Measurements from ENCODE around the gene OASL. TPM values are rescaled to one million over a fixed set of nuclear protein-coding genes. Genes with fewer than 3 reads are reported as not detected.

Gene OASL
- total RNA-seq, 1 donor from 2014 or later: 0.98 TPM

DNA sequence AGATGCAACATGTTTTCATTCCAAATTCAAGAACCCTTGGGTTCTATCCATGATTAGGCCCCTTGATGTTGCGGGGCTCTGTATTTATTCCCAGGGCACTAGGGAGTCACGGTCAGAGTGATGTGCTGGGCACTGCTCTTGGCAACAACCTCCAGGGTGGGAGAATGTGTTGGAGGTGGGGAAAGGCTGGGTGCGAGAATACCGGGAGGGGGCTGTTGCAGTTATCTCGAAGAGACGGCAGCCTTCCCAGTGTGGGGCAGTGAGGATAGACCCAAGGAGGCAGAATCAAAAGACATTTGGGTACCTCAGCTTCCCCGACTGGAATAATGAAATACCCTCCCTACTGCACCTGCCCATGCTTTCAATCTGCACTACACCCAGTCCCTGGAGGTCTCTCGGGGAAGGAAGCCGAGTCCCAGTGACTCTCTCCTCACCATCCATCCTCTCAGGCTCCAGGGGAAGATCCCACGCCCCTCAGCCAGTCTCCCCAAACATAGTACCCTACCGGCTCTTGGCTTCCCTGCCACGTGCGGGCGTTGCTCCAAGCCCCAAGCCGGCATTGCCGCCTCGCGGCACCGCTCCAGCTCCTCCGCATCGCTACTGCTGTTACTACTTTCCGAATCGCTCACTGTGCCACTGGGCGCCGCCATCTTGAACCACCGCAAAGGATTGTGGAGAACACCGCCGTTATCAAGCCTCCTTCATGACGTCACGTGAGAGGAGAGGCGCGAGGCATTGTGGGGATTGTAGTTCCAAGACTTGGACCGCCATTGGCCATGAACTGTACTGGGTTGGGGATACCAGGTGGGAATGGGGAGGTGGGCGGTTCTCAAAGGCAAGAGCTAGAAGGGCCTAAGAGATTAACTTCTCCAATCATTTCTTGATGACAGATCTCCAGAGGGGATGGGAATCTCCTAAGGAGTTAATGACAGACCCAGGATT lies 22.9 kb downstream of the OASL start, which contains the start of gene C12orf43:
Gene C12orf43 (minus strand): TSS at position 663 of the 942 bp plus-strand sequence. CDS start 13 bp downstream, at position 650.
- Histone ChIP-seq H3K4me1 (peaks cover 7% of the 10 kb centered on the region), H3K27ac (peak within 1 kb of the TSS; percentile 74), H3K27me3 (no peaks in the 10 kb centered on the region), H3K36me3 (peaks cover 0 to 10% of the 10 kb centered on the region in 2 donors), H3K4me3 (peak within 1 kb of the TSS; percentile 71 to 91), H3K9me3 (no peaks in the 10 kb centered on the region)
- peak in 1 of 2 donors; percentile 91 for DNase-seq (ENCODE audit: extremely low spot score in 2 of 2)
- TF ChIP-seq POLR2A (IDR thresholded peaks at IDR 0.05) (no peak), POLR2AphosphoS5 (IDR thresholded peaks at IDR 0.05; ENCODE audit: insufficient read depth in 1 of 2, low read depth in 1 of 2) (peak; percentile 81 to 96)
- TF ChIP-seq, protein P1, sequence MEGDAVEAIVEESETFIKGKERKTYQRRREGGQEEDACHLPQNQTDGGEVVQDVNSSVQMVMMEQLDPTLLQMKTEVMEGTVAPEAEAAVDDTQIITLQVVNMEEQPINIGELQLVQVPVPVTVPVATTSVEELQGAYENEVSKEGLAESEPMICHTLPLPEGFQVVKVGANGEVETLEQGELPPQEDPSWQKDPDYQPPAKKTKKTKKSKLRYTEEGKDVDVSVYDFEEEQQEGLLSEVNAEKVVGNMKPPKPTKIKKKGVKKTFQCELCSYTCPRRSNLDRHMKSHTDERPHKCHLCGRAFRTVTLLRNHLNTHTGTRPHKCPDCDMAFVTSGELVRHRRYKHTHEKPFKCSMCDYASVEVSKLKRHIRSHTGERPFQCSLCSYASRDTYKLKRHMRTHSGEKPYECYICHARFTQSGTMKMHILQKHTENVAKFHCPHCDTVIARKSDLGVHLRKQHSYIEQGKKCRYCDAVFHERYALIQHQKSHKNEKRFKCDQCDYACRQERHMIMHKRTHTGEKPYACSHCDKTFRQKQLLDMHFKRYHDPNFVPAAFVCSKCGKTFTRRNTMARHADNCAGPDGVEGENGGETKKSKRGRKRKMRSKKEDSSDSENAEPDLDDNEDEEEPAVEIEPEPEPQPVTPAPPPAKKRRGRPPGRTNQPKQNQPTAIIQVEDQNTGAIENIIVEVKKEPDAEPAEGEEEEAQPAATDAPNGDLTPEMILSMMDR (IDR thresholded peaks at IDR 0.05): no peak
- intact Hi-C loops (cut with DNase I): no loop called here

DNA sequence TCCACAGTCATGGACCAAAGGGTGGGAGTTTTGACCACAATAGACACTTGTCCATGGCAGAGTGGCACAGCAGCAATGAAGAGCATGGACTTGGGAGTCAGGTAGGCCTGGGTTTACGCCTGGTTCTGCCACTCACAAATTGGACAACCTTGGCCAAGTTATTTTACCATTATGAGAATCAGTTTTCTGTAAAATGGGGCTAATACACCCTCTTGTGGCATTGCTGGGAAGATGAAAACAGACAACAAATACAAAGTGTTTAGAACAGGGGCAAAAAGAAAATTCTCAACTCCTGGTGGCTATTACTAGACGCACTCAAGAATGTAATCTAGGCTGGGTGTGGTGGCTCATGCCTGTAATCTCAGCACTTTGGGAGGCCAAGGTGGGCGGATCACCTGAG lies 25.3 kb downstream of the OASL start:
- TF ChIP-seq POLR2AphosphoS5 (IDR thresholded peaks at IDR 0.05; ENCODE audit: insufficient read depth in 1 of 2, low read depth in 1 of 2) (no peak), POLR2A (IDR thresholded peaks at IDR 0.05) (no peak)
- TF ChIP-seq, protein P1 (IDR thresholded peaks at IDR 0.05): no peak
- H3K9me3 ChIP-seq: no peaks in the 10 kb centered on the region
- intact Hi-C loops (cut with DNase I): no loop called here
- DNase-seq (ENCODE audit: extremely low spot score in 2 of 2): no peak
- H3K4me1 ChIP-seq: peaks cover 7% of the 10 kb centered on the region
- peaks cover 0 to 33% of the 10 kb centered on the region in 2 donors for H3K36me3 ChIP-seq
- no peak overlapping the region for H3K27ac ChIP-seq
- no peak overlapping the region for H3K4me3 ChIP-seq
- no peaks in the 10 kb centered on the region for H3K27me3 ChIP-seq

DNA sequence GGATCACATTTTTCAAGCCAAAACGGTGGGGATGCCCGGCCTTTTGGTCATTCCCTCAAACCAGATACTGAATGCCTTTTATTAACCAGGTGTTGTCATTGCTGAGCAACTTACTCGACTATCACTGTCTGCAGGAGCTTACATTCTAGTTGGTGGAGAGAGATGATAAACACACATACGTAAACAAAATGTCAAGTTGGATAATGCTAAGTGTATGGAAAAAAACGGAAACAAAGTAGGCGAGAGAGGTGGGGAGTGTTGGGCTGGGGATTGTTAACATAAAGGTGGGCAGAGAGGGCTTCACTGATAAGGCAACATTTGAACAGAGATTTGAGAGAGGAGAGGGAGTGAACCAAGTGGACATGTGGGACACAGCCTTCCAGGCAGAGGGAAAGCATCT lies 27.2 kb downstream of the OASL start:
- H3K36me3 ChIP-seq: peaks cover 0 to 49% of the 10 kb centered on the region in 2 donors
- H3K4me3 ChIP-seq: no peak overlapping the region
- no peak for DNase-seq (ENCODE audit: extremely low spot score in 2 of 2)
- H3K27me3 ChIP-seq: no peaks in the 10 kb centered on the region
- no peaks in the 10 kb centered on the region for H3K9me3 ChIP-seq
- intact Hi-C loops (cut with DNase I): no loop called here
- TF ChIP-seq POLR2A (IDR thresholded peaks at IDR 0.05) (no peak), POLR2AphosphoS5 (IDR thresholded peaks at IDR 0.05; ENCODE audit: insufficient read depth in 1 of 2, low read depth in 1 of 2) (no peak)
- TF ChIP-seq, protein P1 (IDR thresholded peaks at IDR 0.05): no peak
- H3K4me1 ChIP-seq: peaks cover 7% of the 10 kb centered on the region
- no peak overlapping the region for H3K27ac ChIP-seq

DNA sequence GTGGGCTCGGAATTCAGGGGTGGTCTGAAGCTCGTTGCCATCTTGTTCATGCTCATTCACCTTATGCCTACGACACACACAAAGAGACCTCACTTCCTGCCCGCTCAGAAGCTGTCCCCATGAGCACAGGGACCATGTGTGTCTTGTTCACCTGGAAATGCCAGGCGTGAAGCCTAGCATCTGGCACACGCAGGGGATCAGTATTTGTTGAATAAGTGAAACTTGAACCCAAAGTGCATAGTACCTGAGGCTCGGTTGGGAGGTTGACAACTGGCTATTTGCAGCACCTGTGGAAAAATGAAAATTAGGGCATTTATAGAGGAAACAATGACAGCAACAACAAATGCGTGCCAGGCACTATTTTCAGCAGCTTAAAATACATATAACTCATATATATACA lies 28.2 kb downstream of the OASL start:
- TF ChIP-seq POLR2AphosphoS5 (IDR thresholded peaks at IDR 0.05; ENCODE audit: insufficient read depth in 1 of 2, low read depth in 1 of 2) (no peak), POLR2A (IDR thresholded peaks at IDR 0.05) (no peak)
- TF ChIP-seq, protein P1 (IDR thresholded peaks at IDR 0.05): no peak
- DNase-seq (ENCODE audit: extremely low spot score in 2 of 2): no peak
- Histone ChIP-seq H3K36me3 (peaks cover 0 to 59% of the 10 kb centered on the region in 2 donors), H3K27ac (no peak overlapping the region), H3K4me3 (no peak overlapping the region), H3K4me1 (peaks cover 5% of the 10 kb centered on the region), H3K27me3 (no peaks in the 10 kb centered on the region), H3K9me3 (no peaks in the 10 kb centered on the region)
- intact Hi-C loops (cut with DNase I): no loop called here

DNA sequence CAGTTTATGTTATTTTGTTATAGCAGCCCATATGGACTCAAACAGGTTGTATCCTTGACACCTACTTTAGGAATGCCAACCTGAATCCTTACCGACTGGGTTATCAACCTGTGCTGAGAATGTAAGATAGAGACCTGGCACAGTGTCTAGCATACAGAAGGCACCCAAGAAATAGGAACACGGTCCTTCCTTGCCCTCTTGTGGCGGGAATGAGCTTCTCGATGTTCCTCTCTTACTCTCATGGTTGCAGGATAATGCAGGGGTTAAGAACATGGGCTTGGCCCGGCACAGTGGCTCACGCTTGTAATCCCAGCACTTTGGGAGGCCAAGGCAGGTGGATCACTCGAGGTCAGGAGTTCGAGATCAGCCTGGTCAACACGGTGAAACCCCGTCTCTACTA lies 29.3 kb downstream of the OASL start:
- Histone ChIP-seq H3K27me3 (no peaks in the 10 kb centered on the region), H3K4me1 (no peaks in the 10 kb centered on the region), H3K27ac (no peak overlapping the region), H3K36me3 (peaks cover 0 to 59% of the 10 kb centered on the region in 2 donors), H3K4me3 (no peak overlapping the region), H3K9me3 (no peaks in the 10 kb centered on the region)
- no peak for TF ChIP-seq POLR2AphosphoS5 (IDR thresholded peaks at IDR 0.05; ENCODE audit: insufficient read depth in 1 of 2, low read depth in 1 of 2)
- no peak for TF ChIP-seq POLR2A (IDR thresholded peaks at IDR 0.05)
- DNase-seq (ENCODE audit: extremely low spot score in 2 of 2): no peak
- intact Hi-C loops (cut with DNase I): no loop called here
